ENCODE measurements around the gene SERPING1.

DNA sequence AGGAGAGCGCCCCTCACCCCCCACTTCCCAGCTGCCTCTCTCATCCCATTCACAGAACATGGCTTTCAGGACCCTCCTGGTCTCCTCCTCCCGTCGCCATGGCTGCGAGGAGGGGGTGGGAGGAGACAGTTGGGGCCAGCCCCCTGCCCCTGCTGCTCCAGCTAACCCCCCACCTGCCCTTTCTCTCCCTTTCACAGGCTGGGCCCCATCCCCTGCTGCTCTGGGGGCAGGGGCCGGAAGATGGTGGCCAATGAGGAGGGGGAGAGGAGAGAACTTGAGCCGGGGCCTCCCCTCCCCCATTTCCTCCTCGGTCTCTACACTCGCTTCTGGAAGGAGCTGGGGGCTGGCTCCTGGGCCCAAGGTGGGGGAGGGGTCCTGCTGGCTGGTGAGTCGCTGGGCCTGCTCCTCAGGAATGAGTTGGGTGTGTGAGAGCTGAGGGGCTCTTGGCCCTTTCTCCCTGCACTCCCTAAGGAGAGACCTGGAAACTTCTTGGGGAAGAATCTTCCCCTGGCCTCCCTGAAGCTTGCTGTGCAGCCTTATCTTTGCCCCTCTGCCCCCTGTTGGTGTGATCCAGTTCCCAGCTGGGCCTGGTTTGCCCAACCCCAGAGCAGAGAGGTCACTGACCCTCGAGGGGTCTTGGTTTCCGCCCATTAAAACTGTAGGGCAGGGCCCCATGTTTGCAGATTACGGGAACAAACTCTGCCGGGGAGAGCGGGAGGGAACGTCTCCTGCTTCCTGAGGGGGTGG lies 42.0 kb downstream of the SERPING1 start:
- TF ChIP-seq, protein P1, sequence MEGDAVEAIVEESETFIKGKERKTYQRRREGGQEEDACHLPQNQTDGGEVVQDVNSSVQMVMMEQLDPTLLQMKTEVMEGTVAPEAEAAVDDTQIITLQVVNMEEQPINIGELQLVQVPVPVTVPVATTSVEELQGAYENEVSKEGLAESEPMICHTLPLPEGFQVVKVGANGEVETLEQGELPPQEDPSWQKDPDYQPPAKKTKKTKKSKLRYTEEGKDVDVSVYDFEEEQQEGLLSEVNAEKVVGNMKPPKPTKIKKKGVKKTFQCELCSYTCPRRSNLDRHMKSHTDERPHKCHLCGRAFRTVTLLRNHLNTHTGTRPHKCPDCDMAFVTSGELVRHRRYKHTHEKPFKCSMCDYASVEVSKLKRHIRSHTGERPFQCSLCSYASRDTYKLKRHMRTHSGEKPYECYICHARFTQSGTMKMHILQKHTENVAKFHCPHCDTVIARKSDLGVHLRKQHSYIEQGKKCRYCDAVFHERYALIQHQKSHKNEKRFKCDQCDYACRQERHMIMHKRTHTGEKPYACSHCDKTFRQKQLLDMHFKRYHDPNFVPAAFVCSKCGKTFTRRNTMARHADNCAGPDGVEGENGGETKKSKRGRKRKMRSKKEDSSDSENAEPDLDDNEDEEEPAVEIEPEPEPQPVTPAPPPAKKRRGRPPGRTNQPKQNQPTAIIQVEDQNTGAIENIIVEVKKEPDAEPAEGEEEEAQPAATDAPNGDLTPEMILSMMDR (IDR thresholded peaks at IDR 0.05) = peak; percentile 32
- no peak for TF ChIP-seq EZH2phosphoT487 (IDR thresholded peaks at IDR 0.05)
